Measurements from ENCODE around the gene GLI3.

GLI3 gene

GRCh38 chr7:42168512-42168911 is 68.5 kb downstream of the GLI3 start:
- no peak for DNase-seq

- no peak for DNase-seq
Observed at GRCh38 chr7:42167631-42168236, 69.3 kb downstream of the GLI3 start.

DNA sequence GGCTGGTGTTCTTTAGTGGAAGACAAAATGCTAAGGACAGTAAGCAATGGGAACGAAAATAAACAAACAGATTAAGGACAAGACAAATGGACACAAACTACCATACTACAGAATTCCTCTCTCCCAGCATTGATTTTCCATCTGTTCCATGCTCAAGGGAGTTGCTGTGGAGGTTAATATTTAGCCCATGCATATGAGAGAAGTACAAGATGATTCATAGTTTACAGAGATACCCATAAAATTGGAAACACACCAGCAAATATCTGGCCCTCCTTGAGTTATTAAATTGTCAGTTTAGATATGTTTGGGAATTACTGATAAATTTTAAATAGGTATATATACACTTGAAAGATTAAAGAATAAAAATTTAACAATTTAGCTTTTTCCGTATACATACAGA is 69.8 kb downstream of the GLI3 start:
- DNase-seq: no peak

DNA sequence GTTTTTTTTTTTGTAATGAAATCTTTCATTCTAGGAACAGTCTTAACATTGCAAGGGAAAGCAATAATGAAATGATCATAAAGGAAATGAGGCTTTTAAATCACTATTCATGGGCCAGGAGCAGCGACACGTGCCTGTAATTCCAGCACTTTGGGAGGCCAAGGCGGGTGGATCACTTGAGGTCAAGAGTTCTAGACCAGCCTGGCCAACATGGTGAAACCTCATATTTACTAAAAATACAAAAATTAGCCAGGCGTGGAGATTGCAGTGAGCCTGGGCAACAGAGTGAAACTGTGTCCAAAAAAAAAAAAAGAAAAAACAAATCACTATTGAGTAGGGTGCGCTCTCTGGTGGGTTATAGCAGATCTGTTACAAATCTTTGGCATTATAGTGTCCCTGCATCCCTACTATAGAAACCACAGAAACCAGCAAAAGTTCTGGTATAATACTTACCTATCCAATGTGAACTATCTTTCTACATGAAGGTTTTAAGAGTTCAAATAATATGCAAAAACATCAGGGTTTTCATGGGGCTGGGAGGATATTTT is 72.1 kb downstream of the GLI3 start:
- DNase-seq: no peak

DNA sequence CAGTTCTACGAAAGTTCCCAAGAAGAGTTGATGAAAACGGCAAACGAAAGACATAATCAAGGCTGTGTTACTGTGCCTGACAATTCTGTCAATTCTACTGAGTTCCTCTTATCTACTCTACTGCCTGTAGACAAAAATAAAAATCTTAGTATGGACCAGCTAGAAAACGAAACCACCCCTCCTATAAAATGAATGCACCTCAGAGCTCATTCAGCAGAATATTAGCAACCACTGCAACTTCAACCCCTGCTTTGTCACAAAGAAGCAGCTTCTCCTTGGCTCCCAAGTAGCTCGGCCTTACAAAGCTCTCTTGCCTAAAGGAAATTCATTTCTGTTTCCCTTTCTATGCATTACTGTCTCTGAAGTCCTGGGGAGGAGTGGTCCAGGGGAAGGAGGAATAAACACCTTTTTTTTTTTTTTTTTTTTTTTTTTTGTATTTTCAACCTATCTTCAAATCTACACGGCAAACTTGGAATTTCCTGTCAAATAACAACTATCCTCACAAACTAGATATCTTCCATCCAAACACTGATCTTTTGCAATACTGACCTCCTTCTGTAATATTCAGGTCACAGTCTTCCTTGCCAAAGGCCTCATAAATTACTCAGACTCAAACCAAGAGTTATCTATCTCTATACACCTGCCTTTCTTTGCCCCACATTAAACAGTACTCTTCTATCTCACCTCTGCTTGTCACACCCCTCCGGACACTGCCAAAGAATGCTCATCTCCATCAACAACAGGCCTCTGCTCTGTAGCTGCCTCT is 74.3 kb downstream of the GLI3 start:
- DNase-seq: no peak

DNA sequence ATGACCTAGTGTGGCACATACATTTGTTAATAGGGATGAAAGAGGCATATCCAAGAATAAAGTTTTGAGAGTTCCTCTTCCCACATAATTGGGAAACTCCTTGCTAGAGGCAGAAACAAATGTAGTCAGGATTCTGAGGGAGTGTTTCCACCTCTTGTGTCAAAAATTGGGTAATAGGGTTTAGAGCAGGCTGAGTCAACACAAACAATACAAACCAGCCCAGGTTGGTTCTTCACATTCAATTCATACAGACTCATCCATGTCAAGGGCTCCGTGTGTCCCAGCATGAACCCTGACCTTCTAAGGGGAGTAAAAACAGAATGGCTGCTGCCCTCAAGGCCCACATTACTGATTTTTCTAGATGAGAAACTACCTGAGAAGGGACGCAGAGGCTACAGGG is 75.3 kb downstream of the GLI3 start:
- DNase-seq: no peak

GRCh38 chr7:42161110-42161509 is 75.9 kb downstream of the GLI3 start:
- DNase-seq: no peak

- no peak for DNase-seq
Observed at GRCh38 chr7:42159130-42159529, 77.9 kb downstream of the GLI3 start.

DNA sequence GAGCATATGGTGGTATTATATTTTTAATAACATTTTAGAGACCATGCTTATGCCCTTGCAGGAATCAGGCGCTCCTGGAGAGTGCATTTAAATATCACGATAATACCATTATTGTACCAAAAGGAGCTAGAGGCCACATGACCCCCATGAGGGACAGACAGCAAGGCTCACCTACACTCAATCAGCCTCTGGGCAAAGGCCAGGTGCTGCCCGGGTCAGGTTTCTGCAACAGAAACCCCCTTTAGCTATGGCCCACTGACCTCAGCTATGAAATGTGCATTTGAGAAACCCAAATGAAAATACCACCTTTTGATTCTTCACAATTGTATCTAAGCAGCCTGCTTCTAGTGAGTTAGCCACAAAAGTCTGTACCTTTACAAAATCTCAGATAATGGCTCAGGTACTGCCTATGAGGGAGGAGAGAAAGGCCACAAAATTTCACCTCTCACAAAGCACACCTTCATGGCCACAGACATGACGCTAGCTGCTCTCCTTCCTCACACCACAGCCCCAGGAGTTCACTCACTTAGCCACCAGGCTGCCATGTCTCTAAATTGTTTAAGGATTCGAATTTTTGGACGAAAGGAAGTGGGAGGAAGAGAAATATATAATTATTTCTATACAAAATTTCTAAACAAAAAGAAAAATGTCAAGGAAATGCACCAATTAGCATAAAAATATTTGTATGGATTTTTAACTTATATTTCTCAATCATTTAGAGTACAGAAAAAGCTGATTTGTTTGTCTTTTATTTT is 79.9 kb downstream of the GLI3 start:
- DNase-seq: no peak

DNA sequence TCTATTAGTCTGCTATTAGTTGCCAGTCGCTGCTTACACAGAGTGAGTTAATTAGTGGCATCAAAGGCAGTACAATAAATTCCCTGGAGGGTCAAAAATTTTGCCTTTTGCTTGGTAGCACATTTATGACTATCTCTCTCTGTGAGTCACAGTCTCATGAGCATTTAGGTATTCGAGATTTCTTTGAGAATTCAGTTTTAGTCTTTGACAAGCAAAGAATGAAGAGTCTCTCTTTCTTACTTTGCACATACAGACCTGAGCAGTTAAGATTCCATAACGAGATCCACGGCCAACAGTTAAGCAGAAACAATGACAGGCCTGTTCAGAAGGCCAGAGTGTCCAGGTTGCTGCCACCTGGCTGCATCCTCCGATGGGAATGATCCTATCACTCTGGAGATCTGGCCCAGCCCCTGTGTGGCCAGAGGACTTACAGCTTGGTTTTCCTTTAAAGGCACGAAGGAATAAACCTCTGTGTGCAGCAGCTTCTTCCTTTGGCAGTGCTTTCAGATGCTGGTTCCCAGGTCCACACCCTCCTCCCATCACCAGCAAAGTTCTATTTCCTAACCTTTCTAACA is 80.6 kb downstream of the GLI3 start:
- DNase-seq: no peak

- DNase-seq: no peak
Observed at GRCh38 chr7:42155584-42156290, 81.3 kb downstream of the GLI3 start.

- no peak for DNase-seq
Observed at GRCh38 chr7:42154173-42154572, 82.8 kb downstream of the GLI3 start.

- DNase-seq: no peak
Observed at GRCh38 chr7:42152329-42153205, 84.4 kb downstream of the GLI3 start.

DNA sequence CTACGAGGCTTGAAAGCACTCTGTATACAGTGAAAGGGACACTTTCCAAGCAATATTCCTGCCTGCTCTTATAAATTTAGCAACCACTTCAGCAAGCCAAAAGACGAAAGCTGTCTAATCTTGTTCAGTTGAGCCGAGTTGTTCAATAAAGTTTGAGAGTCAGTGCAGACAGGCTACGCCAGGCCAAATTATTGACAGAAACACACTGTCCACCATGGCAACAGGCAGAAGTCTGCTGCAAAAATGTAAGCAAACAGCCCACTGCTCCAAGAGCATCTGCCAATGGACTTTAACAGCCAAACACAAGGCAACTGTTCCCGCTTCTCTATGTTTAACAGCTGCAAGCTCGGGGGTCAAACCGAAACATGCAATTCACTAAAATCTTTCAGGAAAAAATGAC is 85.7 kb downstream of the GLI3 start:
- DNase-seq: no peak

GRCh38 chr7:42145539-42145938 is 91.5 kb downstream of the GLI3 start:
- no peak for DNase-seq

- DNase-seq: no peak
Observed at GRCh38 chr7:42144604-42145003, 92.4 kb downstream of the GLI3 start.

DNA sequence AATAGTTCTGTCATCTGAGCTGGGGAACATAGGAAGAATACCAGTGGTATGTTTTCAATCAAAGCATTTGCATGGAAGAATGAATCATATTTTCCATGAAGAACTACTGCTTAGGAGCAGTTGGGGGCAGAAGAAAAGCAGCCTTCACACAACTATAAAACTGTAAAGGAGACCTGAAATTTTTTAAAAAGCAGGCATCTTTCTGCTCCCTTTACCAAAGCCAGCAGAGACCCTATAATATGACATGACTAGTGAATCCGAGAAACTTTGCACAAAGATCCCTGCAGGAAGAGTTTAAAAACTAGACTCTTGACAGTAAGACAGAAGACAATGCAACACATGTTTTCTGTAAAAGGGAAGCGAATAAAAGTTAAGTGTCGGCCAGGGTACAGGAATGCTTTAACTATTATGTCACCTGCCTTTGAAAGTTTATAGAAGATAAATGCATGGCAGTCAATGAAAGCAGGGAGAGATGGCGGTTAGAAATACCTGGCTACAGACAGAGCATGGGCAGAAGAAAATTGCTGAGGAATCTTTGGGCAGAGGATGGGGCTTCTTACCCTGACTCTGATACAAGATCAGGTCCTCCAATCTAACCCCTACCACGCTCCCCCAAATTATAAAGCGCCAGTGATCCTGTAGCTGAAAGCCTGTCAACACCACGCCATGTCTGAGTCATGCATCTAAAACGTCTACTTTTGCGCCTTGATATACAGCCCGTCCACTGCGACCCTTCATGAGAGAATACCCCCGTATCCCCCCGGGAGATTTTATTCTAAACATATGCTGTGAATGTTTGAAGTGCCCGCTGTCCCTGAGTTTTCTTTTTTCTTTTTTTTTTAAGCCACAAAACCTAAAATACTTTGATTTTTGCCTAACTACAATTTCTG is 93.1 kb downstream of the GLI3 start:
- no peak for DNase-seq

DNA sequence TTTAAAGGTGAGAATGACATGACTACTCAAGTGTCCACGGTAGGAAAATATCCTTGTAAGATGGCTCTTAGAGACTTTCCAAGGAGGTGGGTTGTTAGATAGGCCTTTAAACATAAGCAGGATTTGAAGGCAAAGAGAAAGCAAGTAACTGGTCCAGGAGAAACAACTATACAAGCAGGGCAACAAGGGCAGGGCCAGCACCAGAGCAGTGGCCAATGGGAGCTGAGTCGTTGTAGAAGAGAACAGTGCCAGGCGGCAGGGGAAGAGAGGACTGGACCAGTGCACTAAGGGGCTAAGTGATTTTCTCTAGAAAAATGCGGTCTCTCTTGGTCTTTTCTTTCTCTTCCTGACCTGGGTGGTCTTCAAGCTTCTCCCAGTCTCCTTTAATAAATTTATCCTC is 94.9 kb downstream of the GLI3 start:
- DNase-seq: no peak

DNA sequence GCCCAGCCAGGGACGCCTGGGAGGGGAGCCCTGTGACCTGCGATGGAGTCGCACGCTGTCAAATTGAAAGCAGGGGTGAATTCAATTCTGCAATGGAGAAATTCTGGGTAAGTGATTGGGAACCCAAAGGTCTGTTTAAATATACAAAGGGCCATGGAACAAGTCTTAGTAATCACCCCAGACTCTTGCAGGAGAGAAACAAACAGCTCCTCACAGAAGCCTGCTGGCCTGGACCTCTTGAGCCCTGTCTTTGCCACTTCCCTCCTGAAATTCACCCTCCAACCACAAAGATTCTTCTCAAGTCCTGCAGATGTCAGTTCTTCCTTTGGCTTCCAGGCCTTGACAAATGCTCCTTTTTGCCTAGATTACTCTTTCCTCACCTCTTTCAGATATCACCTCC is 97.3 kb downstream of the GLI3 start:
- no peak for DNase-seq

- DNase-seq: no peak
Observed at GRCh38 chr7:42138691-42139090, 98.3 kb downstream of the GLI3 start.

DNA sequence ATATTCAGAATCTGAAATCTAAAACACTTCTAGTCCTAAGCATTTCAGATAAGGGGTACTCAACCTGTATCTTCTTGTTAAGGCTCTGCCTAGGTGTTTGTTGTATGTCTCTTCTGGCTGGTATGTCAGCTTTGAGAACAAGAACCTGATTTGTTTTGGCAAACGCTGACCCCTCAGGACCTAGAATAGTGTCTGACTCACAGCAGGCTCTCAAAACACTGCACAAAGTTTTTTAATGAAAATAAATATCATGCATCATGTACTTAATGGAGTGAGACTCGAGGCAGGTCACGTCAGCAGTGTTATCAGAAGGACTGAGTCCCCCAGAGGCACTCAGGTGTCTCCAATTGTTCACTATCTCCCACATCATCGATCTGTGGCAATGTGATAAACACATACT is 99.1 kb downstream of the GLI3 start:
- DNase-seq: no peak
